Heart right ventricle (tissue), 16 donors: ENCODE measurements around the gene TSGA10. TPM values are rescaled to one million over a fixed set of nuclear protein-coding genes. Genes with fewer than 3 reads are reported as not detected.
A peak's percentile ranks its signal among the peaks of the same experiment; 100 is the strongest.

Source experiments
- ATAC-seq, 8 donors: fragments of 200-7000 bp; cut with Tn5 transposase; one replicate each; pipeline ENCODE4 v1.9.1; 2020; ENCODE audit warnings: mild to moderate bottlenecking in 8 of 8, moderate library complexity in 8 of 8, moderate number of reproducible peaks in 1 of 8
- DNase-seq, 2 donors: peaks; one replicate each; pipeline ENCODE4 v3.0.0-alpha.2; 2020
- H3K27ac ChIP-seq, 10 donors: fragments of 200-600 bp; sonication (generic) in 2 of 10; one replicate each; pipeline versions ENCODE4 v1.5.0 to v1.8.0; 2020 to 2022; ENCODE audit warnings: mild to moderate bottlenecking in 3 of 10
- H3K27me3 ChIP-seq, 7 donors: fragments of 200-600 bp; one replicate each; pipeline ENCODE4 v1.8.0; 2021 to 2022; ENCODE audit warnings: mild to moderate bottlenecking in 2 of 7
- H3K36me3 ChIP-seq, 9 donors: fragments of 200-600 bp; sonication (generic) in 1 of 9; one replicate each; pipeline versions ENCODE4 v1.5.0 to v1.8.0; 2020 to 2022; ENCODE audit warnings: mild to moderate bottlenecking in 2 of 9
- H3K4me1 ChIP-seq, 9 donors: fragments of 200-600 bp; sonication (generic) in 1 of 9; one replicate each; pipeline versions ENCODE4 v1.5.0 to v1.8.0; 2020 to 2022; ENCODE audit warnings: mild to moderate bottlenecking in 4 of 9
- H3K4me3 ChIP-seq, 10 donors: fragments of 200-600 bp; sonication (generic) in 2 of 10; one replicate each; pipeline versions ENCODE4 v1.5.0 to v1.8.0; 2020 to 2022; ENCODE audit warnings: mild to moderate bottlenecking in 7 of 10, moderate library complexity in 2 of 10
- H3K9me3 ChIP-seq, 11 donors: fragments of 200-600 bp in 10 of 11; sonication (generic) in 2 of 11; one replicate each; pipeline versions ENCODE4 v1.5.0 to v1.8.0; 2013 to 2022; ENCODE audit warnings: mild to moderate bottlenecking in 2 of 11, control low read depth in 1 of 11, moderate library complexity in 1 of 11
- WGBS, 2 donors: extraction: QIAGEN DNeasy Blood & Tissue Kit; methylation state at CpG; one replicate each; pipeline ENCODE4 v1.1.7; 2013; ENCODE audit warnings: inconsistent platforms in 1 of 2; 5-methylcytosine and 5-hydroxymethylcytosine counted together
- intact Hi-C, 10 donors: fragments of 100-400 bp; cut with DNase I; formaldehyde crosslinking; loops; one replicate each; pipeline versions ENCODE4 v1.11.1 to v1.14.2; 2022
- long read RNA-seq, 3 donors: library from polyadenylated mRNA; unstranded; transcript quantifications; one replicate each; pipeline ENCODE4 v2.0.0, GENCODE V29; 2020 to 2021
- polyA plus RNA-seq, 2 donors: library from polyadenylated mRNA; stranded (reverse); fragments of 200-250 nt; gene quantifications; one replicate each; pipeline ENCODE4 v1.2.3, GENCODE V29; 2013
- total RNA-seq, 10 donors: library from RNA; stranded (reverse); fragmentation: NEBNext Ultra II Directional in 3 of 10; extraction: Animal tissue kit (Norgen Biotek cat#: 25700) in 3 of 10; gene quantifications; one replicate each; pipeline versions ENCODE4 v1.2.1 to v1.2.4, GENCODE V29; 2021 to 2023
- TF ChIP-seq, protein P1 (sequence below), 9 donors: fragments of 200-600 bp; sonication (generic) in 2 of 9; IDR thresholded peaks; one replicate each; pipeline versions ENCODE4 v1.5.0 to v1.8.0; 2021 to 2022; ENCODE audit warnings: antibody characterized with exemption in 9 of 9, mild to moderate bottlenecking in 5 of 9, moderate library complexity in 1 of 9
- donor health status: Arrhythmogenic right ventricular cardiomyopathy.
- donor health status: ischemic (EF 13 %, LVEDD 7.1; RV severe dilation, severe dysfunction).
- donor health status: healthy with polysubstance abuse.
- donor health status: DM: no; HTN: yes; CAD: no.
- donor health status: DM: no; HTN: no; CAD: no.
- donor health status: ischemic (EF 25% LVEDD 6.9; RV normal size, moderate dysfunction).
- donor health status: ischemic (EF 25% LVEDD 5.7; RV mildly dilated, moderate dysfunction).
- donor health status: healthy.
- donor health status: DM: yes; HTN: yes; CAD: no.
- donor health status: Ischemic cardiomyopathy.
- donor health status: ischemic (EF 35%, LVEDD 5.7; RV mildly dilated, moderate dysfunction).
- donor health status: nonischemic (EF 11% LVEDD 7.7; RV severe dilation, severe dysfunction).
- donor health status: DM: yes; HTN: yes; CAD: no.
- donor health status: PGD.
- donor health status: ischemic (EF 29% LVEDD 5.4; RV normal size, mild dysfunction).
- donor health status: nonischemic (EF 23%, LVEDD 6.1; RV moderate dilation, normal function).

Gene TSGA10, protein sequence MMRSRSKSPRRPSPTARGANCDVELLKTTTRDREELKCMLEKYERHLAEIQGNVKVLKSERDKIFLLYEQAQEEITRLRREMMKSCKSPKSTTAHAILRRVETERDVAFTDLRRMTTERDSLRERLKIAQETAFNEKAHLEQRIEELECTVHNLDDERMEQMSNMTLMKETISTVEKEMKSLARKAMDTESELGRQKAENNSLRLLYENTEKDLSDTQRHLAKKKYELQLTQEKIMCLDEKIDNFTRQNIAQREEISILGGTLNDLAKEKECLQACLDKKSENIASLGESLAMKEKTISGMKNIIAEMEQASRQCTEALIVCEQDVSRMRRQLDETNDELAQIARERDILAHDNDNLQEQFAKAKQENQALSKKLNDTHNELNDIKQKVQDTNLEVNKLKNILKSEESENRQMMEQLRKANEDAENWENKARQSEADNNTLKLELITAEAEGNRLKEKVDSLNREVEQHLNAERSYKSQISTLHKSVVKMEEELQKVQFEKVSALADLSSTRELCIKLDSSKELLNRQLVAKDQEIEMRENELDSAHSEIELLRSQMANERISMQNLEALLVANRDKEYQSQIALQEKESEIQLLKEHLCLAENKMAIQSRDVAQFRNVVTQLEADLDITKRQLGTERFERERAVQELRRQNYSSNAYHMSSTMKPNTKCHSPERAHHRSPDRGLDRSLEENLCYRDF
- 1 to 10 TPM; 1.4 to 4.1 (median 3.0) TPM for total RNA-seq
- polyA plus RNA-seq, result under 1 TPM; 0.52 to 0.59 TPM
- long read RNA-seq, donor 1, partial matches to known transcripts, result 0 of 2 reads
- long read RNA-seq, donor 1, other reads (novel, unspliced or antisense), result 2 of 2 reads
- long read RNA-seq, donor 2, partial matches to known transcripts, result 1 of 2 reads
- long read RNA-seq, donor 2, other reads (novel, unspliced or antisense), result 0 of 2 reads
- long read RNA-seq, donor 3, partial matches to known transcripts, result 0 of 1 reads
- long read RNA-seq, donor 3, other reads (novel, unspliced or antisense), result 1 of 1 reads

DNA sequence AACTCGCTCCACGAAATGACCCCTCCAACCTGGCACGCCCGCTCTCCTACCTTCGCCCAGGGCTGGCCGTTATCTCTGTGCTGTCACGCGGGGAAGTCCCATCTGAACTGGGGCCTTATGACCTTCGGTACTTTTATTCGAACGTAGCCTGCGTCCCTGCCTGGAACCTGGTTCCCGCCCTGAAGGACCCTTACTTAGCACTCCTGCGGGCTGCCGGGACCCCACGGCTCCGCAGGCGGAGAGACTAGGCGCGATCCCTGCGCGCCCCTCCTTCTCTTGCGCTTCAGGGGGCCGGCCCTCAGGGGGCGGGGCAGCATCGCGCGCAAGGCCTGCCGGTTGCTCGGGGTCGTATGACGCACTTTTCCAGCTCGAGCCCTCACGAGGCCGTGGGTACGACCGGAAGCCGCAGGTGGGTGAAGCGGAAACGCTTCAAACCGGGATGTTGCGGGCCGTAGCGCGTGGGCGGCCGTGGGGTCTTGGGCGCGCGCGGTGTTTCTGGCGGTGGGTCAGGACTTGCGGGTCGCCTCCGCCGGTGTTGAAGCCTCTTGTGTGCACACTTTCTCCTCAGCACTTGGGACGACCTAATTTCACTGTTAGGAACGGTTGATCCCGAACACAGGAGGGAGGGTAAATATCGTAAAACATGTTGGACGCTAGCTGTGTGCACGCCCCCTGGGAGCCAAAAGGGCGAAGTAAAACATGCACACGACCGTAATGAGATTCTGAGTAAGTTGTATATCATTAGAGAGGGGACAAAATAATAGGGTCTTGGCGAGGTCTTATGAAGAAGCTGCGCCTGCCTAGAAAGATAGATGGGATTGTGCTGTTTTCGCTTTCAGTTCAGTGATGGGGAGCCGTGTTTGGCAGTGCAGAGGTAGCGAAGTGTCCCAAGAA, at the start of gene TSGA10, which contains the start of gene LIPT1:
TSGA10 (minus strand) TSS at position 300 of the 894 bp plus-strand sequence. CDS start 45,503 bp downstream, outside the sequence.
LIPT1 (plus strand) TSS at position 325 of the 894 bp plus-strand sequence. CDS start 6,991 bp downstream, outside the sequence.
- ATAC-seq, result peak; percentile 98 to 100 (median 99)
- Histone ChIP-seq H3K4me3 (peak within 1 kb of the TSS; percentile 64 to 85 (median 70)), H3K27me3 (no peaks in the 10 kb centered on the region), H3K36me3 (peaks cover 0 to 38% (median 7%) of the 10 kb centered on the region in 9 donors), H3K4me1 (peaks cover 0 to 28% (median 22%) of the 10 kb centered on the region in 9 donors), H3K27ac (peak within 1 kb of the TSS; percentile 45 to 93 (median 88)), H3K9me3 (no peaks in the 10 kb centered on the region)
- DNase-seq, result peak; percentile 90 to 93
- TF ChIP-seq, protein P1, sequence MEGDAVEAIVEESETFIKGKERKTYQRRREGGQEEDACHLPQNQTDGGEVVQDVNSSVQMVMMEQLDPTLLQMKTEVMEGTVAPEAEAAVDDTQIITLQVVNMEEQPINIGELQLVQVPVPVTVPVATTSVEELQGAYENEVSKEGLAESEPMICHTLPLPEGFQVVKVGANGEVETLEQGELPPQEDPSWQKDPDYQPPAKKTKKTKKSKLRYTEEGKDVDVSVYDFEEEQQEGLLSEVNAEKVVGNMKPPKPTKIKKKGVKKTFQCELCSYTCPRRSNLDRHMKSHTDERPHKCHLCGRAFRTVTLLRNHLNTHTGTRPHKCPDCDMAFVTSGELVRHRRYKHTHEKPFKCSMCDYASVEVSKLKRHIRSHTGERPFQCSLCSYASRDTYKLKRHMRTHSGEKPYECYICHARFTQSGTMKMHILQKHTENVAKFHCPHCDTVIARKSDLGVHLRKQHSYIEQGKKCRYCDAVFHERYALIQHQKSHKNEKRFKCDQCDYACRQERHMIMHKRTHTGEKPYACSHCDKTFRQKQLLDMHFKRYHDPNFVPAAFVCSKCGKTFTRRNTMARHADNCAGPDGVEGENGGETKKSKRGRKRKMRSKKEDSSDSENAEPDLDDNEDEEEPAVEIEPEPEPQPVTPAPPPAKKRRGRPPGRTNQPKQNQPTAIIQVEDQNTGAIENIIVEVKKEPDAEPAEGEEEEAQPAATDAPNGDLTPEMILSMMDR (IDR thresholded peaks at IDR 0.05), result peak in 2 of 9 donors; percentile 10 to 17
- intact Hi-C loops, result loop anchor here in 2 of 10 donors (2.0 kb wide), 2 partner anchors 14 to 26 kb away; partner anchors contain the start of genes C2orf15 (in 1 of the 2), MITD1 (in 1 of the 2) and MRPL30 (in 1 of the 2)
- WGBS, 2 donors, result 0% methylated on average over 70 of the region's 70 CpGs

DNA sequence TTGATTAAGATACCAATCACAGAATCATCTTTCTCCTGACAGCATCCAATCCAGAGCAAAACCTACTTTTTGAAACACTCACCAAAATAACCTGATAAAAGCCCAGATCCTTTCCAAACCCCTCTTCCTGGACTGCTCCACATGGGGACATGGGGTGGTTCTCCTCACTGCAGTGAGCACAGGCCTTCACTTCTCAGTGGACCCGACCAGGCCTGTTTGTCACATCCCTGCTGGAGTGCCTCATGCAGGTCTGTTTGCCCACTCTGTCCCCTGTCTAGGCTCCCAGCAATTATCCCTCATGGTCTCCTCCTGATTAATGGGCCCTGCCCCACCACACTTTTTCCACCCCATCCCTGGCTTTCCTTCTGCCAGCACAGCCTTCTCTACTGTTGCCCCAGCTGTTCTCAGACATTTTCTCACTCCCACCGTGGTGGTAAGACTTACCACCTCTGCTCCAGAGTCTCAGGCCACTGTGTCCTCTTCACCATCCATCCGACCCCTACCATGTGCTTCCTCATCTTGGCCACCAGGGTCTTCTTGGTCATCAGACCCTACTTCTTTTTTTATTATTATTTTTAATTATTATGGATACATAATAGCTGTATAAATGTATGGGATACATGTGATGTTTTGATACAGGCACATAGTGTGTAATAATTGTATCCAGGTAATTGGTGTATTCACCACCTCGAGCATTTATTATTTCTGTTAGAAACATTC, 47.4 kb upstream of the TSGA10 start:
- TF ChIP-seq, protein P1 (IDR thresholded peaks at IDR 0.05), result peak in 1 of 9 donors; percentile 18
- no peaks in the 10 kb centered on the region for H3K4me1 ChIP-seq
- H3K27me3 ChIP-seq, result no peaks in the 10 kb centered on the region
- H3K27ac ChIP-seq, result no peak overlapping the region
- peaks cover 0 to 29% (median 8%) of the 10 kb centered on the region in 9 donors for H3K36me3 ChIP-seq
- ATAC-seq (no peak), DNase-seq (no peak)
- H3K4me3 ChIP-seq, result no peak overlapping the region
- intact Hi-C loops, result no loop called here
- 92 to 94% methylated on average over 4 of the region's 4 CpGs for WGBS, 2 donors
- H3K9me3 ChIP-seq, result peaks cover 0 to 14% (median 0%) of the 10 kb centered on the region in 11 donors

DNA sequence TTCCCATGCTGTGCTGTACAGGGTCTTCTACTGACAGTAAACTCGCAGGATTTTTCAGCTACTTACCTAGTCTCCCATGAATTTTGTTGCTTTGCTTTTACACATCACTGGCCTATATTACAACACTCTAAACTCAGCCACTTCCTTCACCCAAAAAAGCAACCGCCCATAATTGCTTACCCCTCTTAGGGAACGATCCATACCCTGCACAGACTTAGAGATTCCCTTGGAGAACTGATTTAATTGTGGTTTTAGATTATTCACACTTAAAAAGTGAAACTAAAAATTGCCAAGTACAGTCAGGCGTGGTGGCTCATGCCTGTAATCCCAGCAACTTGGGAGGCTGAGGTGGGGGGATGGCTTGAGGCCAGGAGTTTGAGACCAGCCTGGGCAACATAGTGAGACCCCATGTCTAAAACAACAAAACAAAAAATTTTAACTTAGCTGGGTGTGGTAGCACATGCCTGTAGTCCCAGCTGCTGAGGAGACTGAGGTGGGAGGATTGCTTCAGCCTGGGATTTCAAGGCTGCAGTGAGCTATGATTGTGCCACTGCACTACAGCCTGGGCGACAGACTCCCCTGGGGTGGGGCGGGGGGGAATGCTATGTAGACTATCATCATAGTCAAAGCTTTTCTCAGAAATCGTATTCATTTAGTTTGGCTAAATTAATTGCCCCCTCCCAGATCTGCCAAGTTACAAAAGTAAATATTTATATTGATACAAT, 45.5 kb upstream of the TSGA10 start:
- H3K4me3 ChIP-seq, result no peak overlapping the region
- H3K9me3 ChIP-seq, result peaks cover 0 to under 1% (median 0%) of the 10 kb centered on the region in 11 donors
- peaks cover 0 to 46% (median 23%) of the 10 kb centered on the region in 9 donors for H3K36me3 ChIP-seq
- ATAC-seq (no peak), DNase-seq (no peak)
- H3K27ac ChIP-seq, result no peak overlapping the region
- TF ChIP-seq, protein P1 (IDR thresholded peaks at IDR 0.05), result no peak
- WGBS, 2 donors, result 93 to 94% methylated on average over 7 of the region's 7 CpGs
- no peaks in the 10 kb centered on the region for H3K27me3 ChIP-seq
- intact Hi-C loops, result no loop called here
- no peaks in the 10 kb centered on the region for H3K4me1 ChIP-seq
